COLO829 (cell line): ENCODE results near the gene MRPS9.

Experiments used
- DNase-seq: peaks from one replicate; pipeline ENCODE4 v3.0.0; 2012; ENCODE audit warnings: low spot score

Gene MRPS9

GRCh38 chr2:105080461-105080860, 42.6 kb downstream of the MRPS9 start:
- no peak for DNase-seq

GRCh38 chr2:105081006-105081601, 43.2 kb downstream of the MRPS9 start:
- DNase-seq = no peak

- DNase-seq = no peak
Observed at GRCh38 chr2:105082107-105082506, 44.2 kb downstream of the MRPS9 start.

GRCh38 chr2:105085525-105085924, 47.7 kb downstream of the MRPS9 start:
- no peak for DNase-seq

- no peak for DNase-seq
Observed at GRCh38 chr2:105087273-105087672, 49.4 kb downstream of the MRPS9 start.

- no peak for DNase-seq
Observed at GRCh38 chr2:105090091-105090490, 52.2 kb downstream of the MRPS9 start.

- DNase-seq = no peak
Observed at GRCh38 chr2:105092797-105093196, 54.9 kb downstream of the MRPS9 start.

GRCh38 chr2:105099153-105099552, 61.3 kb downstream of the MRPS9 start:
- DNase-seq = no peak

- no peak for DNase-seq
Observed at GRCh38 chr2:105100046-105100840, 62.4 kb downstream of the MRPS9 start.

GRCh38 chr2:105102001-105102400, 64.1 kb downstream of the MRPS9 start:
- no peak for DNase-seq

- DNase-seq = no peak
Observed at GRCh38 chr2:105102963-105103421, 65.1 kb downstream of the MRPS9 start.

GRCh38 chr2:105103481-105103880, 65.6 kb downstream of the MRPS9 start:
- no peak for DNase-seq

GRCh38 chr2:105104208-105104731, 66.4 kb downstream of the MRPS9 start:
- DNase-seq = no peak

- no peak for DNase-seq
Observed at GRCh38 chr2:105110295-105110829, 72.5 kb downstream of the MRPS9 start.

- no peak for DNase-seq
Observed at GRCh38 chr2:105111365-105112150, 73.7 kb downstream of the MRPS9 start.

- DNase-seq = no peak
Observed at GRCh38 chr2:105112345-105112744, 74.5 kb downstream of the MRPS9 start.

- no peak for DNase-seq
Observed at GRCh38 chr2:105113616-105114291, 75.9 kb downstream of the MRPS9 start.

- DNase-seq = peak; percentile 84
Observed at GRCh38 chr2:105114551-105114950, 76.7 kb downstream of the MRPS9 start.

GRCh38 chr2:105116348-105116747, 78.5 kb downstream of the MRPS9 start:
- no peak for DNase-seq

GRCh38 chr2:105117565-105117964, 79.7 kb downstream of the MRPS9 start:
- DNase-seq = no peak

GRCh38 chr2:105118960-105119359, 81.1 kb downstream of the MRPS9 start:
- DNase-seq = no peak

GRCh38 chr2:105121434-105121833, 83.6 kb downstream of the MRPS9 start:
- no peak for DNase-seq
